Measurements from ENCODE around the gene ZFYVE21. TPM values are rescaled to one million over a fixed set of nuclear protein-coding genes. Genes with fewer than 3 reads are reported as not detected.

ZFYVE21 gene
- polyA plus RNA-seq, 3 donors from 2014 or later: 11.4 to 29.0 (median 13.6) TPM

- peak overlapping the region in 1 of 6 donors; percentile 55 for H3K27ac Mint-ChIP-seq
- DNase-seq: no peak
- H3K4me3 Mint-ChIP-seq: no peak overlapping the region
- H3K36me3 Mint-ChIP-seq: peaks cover 0 to 25% (median 11%) of the 10 kb centered on the region in 3 donors
- peaks cover 0 to 5% (median 0%) of the 10 kb centered on the region in 3 donors for H3K27me3 Mint-ChIP-seq (ENCODE audit: low read depth in 3 of 3)
- H3K9me3 Mint-ChIP-seq: no peaks in the 10 kb centered on the region
- H3K4me1 Mint-ChIP-seq: no peaks in the 10 kb centered on the region
Observed at GRCh38 chr14:103735815-103736545, 20.4 kb downstream of the ZFYVE21 start.

GRCh38 chr14:103736546-103737431 is 21.2 kb downstream of the ZFYVE21 start:
- Mint-ChIP-seq H3K9me3 (no peaks in the 10 kb centered on the region), H3K36me3 (peaks cover 0 to 25% (median 11%) of the 10 kb centered on the region in 3 donors), H3K27ac (no peak overlapping the region), H3K4me3 (no peak overlapping the region), H3K27me3 (ENCODE audit: low read depth in 3 of 3) (peaks cover 0 to 4% (median 0%) of the 10 kb centered on the region in 3 donors), H3K4me1 (no peaks in the 10 kb centered on the region)
- no peak for DNase-seq

DNA sequence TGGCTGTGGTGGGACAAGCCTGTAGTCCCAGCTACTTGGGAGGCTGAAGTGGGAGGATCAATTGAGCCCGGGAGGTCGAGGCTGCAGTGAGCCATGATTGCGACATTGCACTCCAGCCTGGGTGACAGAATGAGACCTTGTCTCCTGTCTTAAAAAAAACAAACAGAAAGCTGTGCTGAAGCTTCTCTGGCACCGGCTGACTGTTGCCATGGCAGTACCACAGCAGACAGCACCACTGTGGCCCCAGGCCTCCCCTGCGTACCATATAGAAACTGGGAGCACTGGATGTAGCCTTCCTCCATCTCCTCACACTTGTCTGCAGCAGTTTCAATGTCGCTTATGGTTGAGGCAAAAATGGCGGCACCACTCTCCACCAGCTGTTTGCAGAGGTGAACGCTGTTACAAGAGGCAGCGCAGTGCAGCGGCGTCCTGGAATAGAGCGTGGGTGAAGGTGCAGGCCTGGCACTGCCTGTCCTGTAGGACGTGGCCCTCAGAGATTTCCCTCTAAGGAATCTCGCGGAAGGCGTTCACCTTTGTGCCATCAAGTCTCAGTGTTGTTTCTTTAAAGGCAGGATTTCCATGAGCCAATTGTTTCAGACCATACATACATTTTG is 21.9 kb downstream of the ZFYVE21 start:
- peaks cover 0 to 29% (median 11%) of the 10 kb centered on the region in 3 donors for H3K36me3 Mint-ChIP-seq
- no peak overlapping the region for H3K27ac Mint-ChIP-seq
- H3K9me3 Mint-ChIP-seq: no peaks in the 10 kb centered on the region
- H3K27me3 Mint-ChIP-seq (ENCODE audit: low read depth in 3 of 3): peaks cover 0 to 4% (median 0%) of the 10 kb centered on the region in 3 donors
- DNase-seq: no peak
- H3K4me1 Mint-ChIP-seq: no peaks in the 10 kb centered on the region
- H3K4me3 Mint-ChIP-seq: no peak overlapping the region

GRCh38 chr14:103738166-103738565 is 22.6 kb downstream of the ZFYVE21 start:
- DNase-seq: no peak
- no peaks in the 10 kb centered on the region for H3K4me1 Mint-ChIP-seq
- no peak overlapping the region for H3K4me3 Mint-ChIP-seq
- peaks cover 0 to 2% (median 0%) of the 10 kb centered on the region in 3 donors for H3K27me3 Mint-ChIP-seq (ENCODE audit: low read depth in 3 of 3)
- H3K9me3 Mint-ChIP-seq: no peaks in the 10 kb centered on the region
- peaks cover 0 to 36% (median 11%) of the 10 kb centered on the region in 3 donors for H3K36me3 Mint-ChIP-seq
- no peak overlapping the region for H3K27ac Mint-ChIP-seq

DNA sequence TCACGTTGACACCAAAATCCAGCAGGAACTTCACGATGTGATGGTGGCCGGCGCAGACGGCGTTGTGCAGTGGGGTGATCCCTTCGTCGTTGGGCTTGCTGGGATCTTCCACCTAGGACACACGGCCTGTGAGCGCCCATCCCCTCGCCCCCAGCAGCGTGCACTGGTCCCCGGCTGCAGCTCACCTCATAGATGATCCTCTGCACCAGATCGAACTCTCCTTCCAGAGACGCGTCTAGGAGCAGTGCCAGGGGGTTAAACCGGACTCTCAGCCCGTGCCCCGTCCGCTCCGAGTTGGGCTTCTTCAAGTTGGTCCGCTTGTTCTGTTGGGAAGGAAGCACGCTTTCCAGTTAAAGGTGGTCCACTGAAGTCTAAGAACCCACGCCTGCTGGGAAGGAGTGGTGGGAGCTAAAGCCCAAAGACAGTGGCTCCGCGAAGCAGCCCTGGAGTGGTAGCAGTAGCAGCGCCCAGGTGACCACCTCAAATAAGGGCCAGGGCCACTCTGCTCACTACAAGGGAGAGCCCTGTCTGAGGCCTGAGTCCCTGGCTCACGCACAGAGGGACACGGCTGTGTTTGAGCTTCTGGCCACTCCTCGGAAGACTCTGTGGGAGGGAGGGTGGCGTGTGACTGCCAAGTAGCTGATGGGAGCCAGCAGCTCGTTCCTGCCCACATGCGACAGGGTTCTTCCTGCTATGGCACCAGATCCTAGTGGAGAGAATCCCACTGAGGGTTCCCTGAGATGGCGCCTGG is 23.3 kb downstream of the ZFYVE21 start:
- Mint-ChIP-seq H3K27me3 (ENCODE audit: low read depth in 3 of 3) (peaks cover 0 to 2% (median 0%) of the 10 kb centered on the region in 3 donors), H3K4me3 (no peak overlapping the region), H3K9me3 (no peaks in the 10 kb centered on the region)

GRCh38 chr14:103739466-103739792 is 23.8 kb downstream of the ZFYVE21 start:
- Mint-ChIP-seq H3K27ac (no peak overlapping the region), H3K27me3 (ENCODE audit: low read depth in 3 of 3) (peaks cover 0 to 2% (median 0%) of the 10 kb centered on the region in 3 donors), H3K4me1 (no peaks in the 10 kb centered on the region), H3K36me3 (peaks cover 0 to 41% (median 11%) of the 10 kb centered on the region in 3 donors), H3K9me3 (no peaks in the 10 kb centered on the region), H3K4me3 (no peak overlapping the region)
- no peak for DNase-seq

More for the DNA sequence above, 23.3 kb downstream of the ZFYVE21 start:
- Mint-ChIP-seq H3K4me1 (no peaks in the 10 kb centered on the region), H3K36me3 (peaks cover 0 to 39% (median 11%) of the 10 kb centered on the region in 3 donors), H3K27ac (no peak overlapping the region)
- DNase-seq: no peak

- H3K9me3 Mint-ChIP-seq: no peaks in the 10 kb centered on the region
- no peak for DNase-seq
- H3K36me3 Mint-ChIP-seq: peaks cover 0 to 38% (median 11%) of the 10 kb centered on the region in 3 donors
- no peak overlapping the region for H3K27ac Mint-ChIP-seq
- peaks cover 0 to 2% (median 0%) of the 10 kb centered on the region in 3 donors for H3K27me3 Mint-ChIP-seq (ENCODE audit: low read depth in 3 of 3)
- no peak overlapping the region for H3K4me3 Mint-ChIP-seq
- no peaks in the 10 kb centered on the region for H3K4me1 Mint-ChIP-seq
Observed at GRCh38 chr14:103739793-103740501, 24.3 kb downstream of the ZFYVE21 start.

GRCh38 chr14:103740991-103741689 is 25.5 kb downstream of the ZFYVE21 start:
- Mint-ChIP-seq H3K4me3 (no peak overlapping the region), H3K36me3 (peaks cover 0 to 38% (median 11%) of the 10 kb centered on the region in 3 donors), H3K4me1 (no peaks in the 10 kb centered on the region), H3K27ac (no peak overlapping the region), H3K27me3 (ENCODE audit: low read depth in 3 of 3) (peaks cover 0 to 2% (median 0%) of the 10 kb centered on the region in 3 donors), H3K9me3 (no peaks in the 10 kb centered on the region)
- DNase-seq: no peak

GRCh38 chr14:103741876-103742275 is 26.3 kb downstream of the ZFYVE21 start:
- no peak for DNase-seq
- H3K4me3 Mint-ChIP-seq: no peak overlapping the region
- no peaks in the 10 kb centered on the region for H3K9me3 Mint-ChIP-seq
- peaks cover 0 to 38% (median 11%) of the 10 kb centered on the region in 3 donors for H3K36me3 Mint-ChIP-seq
- H3K27me3 Mint-ChIP-seq (ENCODE audit: low read depth in 3 of 3): peaks cover 0 to 3% (median 0%) of the 10 kb centered on the region in 3 donors
- H3K4me1 Mint-ChIP-seq: no peaks in the 10 kb centered on the region
- H3K27ac Mint-ChIP-seq: no peak overlapping the region

DNA sequence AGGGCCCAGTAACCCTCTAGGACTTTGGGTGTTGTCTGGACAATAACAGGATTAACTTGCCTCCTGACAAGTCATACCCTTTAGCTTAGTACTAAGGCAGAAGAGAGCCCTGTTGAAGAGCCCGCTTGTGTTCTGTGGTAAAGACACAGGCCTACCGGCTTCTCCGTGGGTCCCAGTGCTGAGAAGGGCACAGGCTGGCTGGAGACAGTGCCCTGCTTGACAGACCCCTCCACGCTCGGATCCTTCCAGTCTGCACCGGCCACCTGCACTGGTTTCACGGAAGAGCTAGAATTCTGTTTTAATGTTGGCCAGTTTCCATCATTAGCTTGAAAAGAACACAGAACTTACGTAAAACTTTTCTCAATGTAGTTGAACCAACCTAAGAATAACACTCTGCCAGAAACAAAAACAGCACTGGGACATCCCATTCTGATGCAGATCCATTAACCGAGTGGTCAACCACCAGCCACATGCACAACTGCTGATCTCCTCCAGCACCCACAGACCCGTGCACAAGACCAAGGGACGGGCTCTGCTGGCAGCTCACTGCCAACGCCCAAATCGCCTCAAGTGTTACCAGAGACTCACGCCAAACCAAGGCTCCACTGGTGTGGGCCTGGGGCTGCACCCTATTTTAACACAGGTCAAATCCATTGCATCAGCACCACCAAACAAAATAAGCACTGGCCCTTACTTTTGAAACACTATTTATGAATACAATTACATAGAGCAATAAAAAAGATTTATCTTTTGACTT is 27.1 kb downstream of the ZFYVE21 start:
- Mint-ChIP-seq H3K9me3 (no peaks in the 10 kb centered on the region), H3K4me1 (no peaks in the 10 kb centered on the region), H3K27ac (no peak overlapping the region), H3K27me3 (ENCODE audit: low read depth in 3 of 3) (peaks cover 0 to 3% (median 0%) of the 10 kb centered on the region in 3 donors), H3K4me3 (no peak overlapping the region), H3K36me3 (peaks cover 0 to 35% (median 10%) of the 10 kb centered on the region in 3 donors)
- DNase-seq: no peak

DNA sequence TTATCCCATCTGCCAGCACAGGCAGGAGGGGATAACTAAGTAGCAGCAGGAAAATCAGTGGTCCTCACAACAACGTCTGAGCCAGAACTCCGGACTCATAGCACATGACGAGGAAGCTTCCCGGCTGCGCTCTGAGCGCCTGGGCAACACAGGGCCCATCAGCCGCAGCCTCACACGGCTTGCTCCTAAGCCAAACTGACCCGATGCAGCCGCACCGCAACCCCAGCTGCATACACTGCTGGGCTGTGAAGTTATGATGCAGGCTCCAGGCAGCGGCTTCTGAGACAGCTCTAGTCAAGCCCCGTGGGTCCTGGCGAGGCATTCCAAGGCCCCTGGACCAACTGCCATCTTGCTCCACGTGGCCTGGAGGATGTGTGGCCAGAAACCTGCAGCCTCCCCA is 28.1 kb downstream of the ZFYVE21 start:
- Mint-ChIP-seq H3K4me3 (no peak overlapping the region), H3K27ac (no peak overlapping the region), H3K9me3 (no peaks in the 10 kb centered on the region), H3K27me3 (ENCODE audit: low read depth in 3 of 3) (peaks cover 0 to 3% (median 0%) of the 10 kb centered on the region in 3 donors), H3K36me3 (peaks cover 0 to 30% (median 0%) of the 10 kb centered on the region in 3 donors), H3K4me1 (peaks cover 0 to 8% of the 10 kb centered on the region in 2 donors)
- no peak for DNase-seq

All from immature natural killer cell (primary cell).